Measurements from ENCODE around the gene DEPDC7.

- TF ChIP-seq CTCF (IDR thresholded peaks at IDR 0.05 in 2 of 3, conservative IDR thresholded peaks at IDR 0.05 in 1 of 3; ENCODE audit: insufficient read depth in 2 of 3, low read depth in 1 of 3, low read length in 3 of 3) (no peak), ZZZ3 (IDR thresholded peaks at IDR 0.05) (no peak), USF1 (CRISPR knock-in tag; IDR thresholded peaks at IDR 0.05) (no peak), SMAD1 (IDR thresholded peaks at IDR 0.05; ENCODE audit: low read depth, low read length, partially characterized antibody) (no peak), GTF2F1 (IDR thresholded peaks at IDR 0.05; ENCODE audit: low read depth, low read length) (no peak), EZH2 (IDR thresholded peaks at IDR 0.05; ENCODE audit: borderline replicate concordance, low read depth, low read length) (no peak), ETS1 (conservative IDR thresholded peaks at IDR 0.05; ENCODE audit: control insufficient read depth, low read depth, low read length) (no peak), TBL1XR1 (IDR thresholded peaks at IDR 0.05; ENCODE audit: low read length in 2 of 2) (no peak), U2AF2 (optimal IDR thresholded peaks at IDR 0.05; ENCODE audit: low read depth, low read length) (no peak), UBTF (IDR thresholded peaks at IDR 0.05; ENCODE audit: borderline replicate concordance in 1 of 2, low read depth in 2 of 2, low read length in 2 of 2) (no peak), TARDBP (IDR thresholded peaks at IDR 0.05) (no peak), POU5F1 (IDR thresholded peaks at IDR 0.05; ENCODE audit: borderline replicate concordance, low read depth, low read length, partially characterized antibody) (no peak), ZNF277 (CRISPR knock-in tag; IDR thresholded peaks at IDR 0.05; ENCODE audit: borderline replicate concordance) (no peak), IRF1 (CRISPR knock-in tag; IDR thresholded peaks at IDR 0.05; ENCODE audit: borderline replicate concordance) (no peak)
Measured at GRCh38 chr11:33027846-33028536, 12.3 kb downstream of the DEPDC7 start.
